Measurements from ENCODE around the gene SLFN5.
"Not testable (repeated sequence)": the region's sequence is repeated elsewhere in the genome, so short reads cannot be mapped to it uniquely, and the experiment has no call there.

SLFN5 gene

GRCh38 chr17:35294756-35295155 is 51.9 kb downstream of the SLFN5 start:
- no peak for DNase-seq

- DNase-seq, result no peak
Observed at GRCh38 chr17:35295686-35296085, 52.8 kb downstream of the SLFN5 start.

GRCh38 chr17:35297666-35298065 is 54.8 kb downstream of the SLFN5 start:
- no peak for DNase-seq

GRCh38 chr17:35298639-35299038 is 55.8 kb downstream of the SLFN5 start:
- DNase-seq, result no peak

- DNase-seq, result no peak
Observed at GRCh38 chr17:35299135-35299534, 56.3 kb downstream of the SLFN5 start.

GRCh38 chr17:35309345-35309744 is 66.5 kb downstream of the SLFN5 start:
- not testable (repeated sequence) for DNase-seq

- no peak for DNase-seq
Observed at GRCh38 chr17:35312346-35312745, 69.5 kb downstream of the SLFN5 start.

- peak; percentile 7 for DNase-seq
Observed at GRCh38 chr17:35312790-35313711, 70.2 kb downstream of the SLFN5 start.

- no peak for DNase-seq
Observed at GRCh38 chr17:35313875-35314409, 71.1 kb downstream of the SLFN5 start.

- no peak for DNase-seq
Observed at GRCh38 chr17:35314415-35315216, 71.7 kb downstream of the SLFN5 start.

GRCh38 chr17:35315283-35315682 is 72.4 kb downstream of the SLFN5 start:
- no peak for DNase-seq

- DNase-seq, result no peak
Observed at GRCh38 chr17:35315971-35316370, 73.1 kb downstream of the SLFN5 start.

GRCh38 chr17:35322749-35323148 is 79.9 kb downstream of the SLFN5 start:
- DNase-seq, result no peak
